Neural cell (in vitro differentiated cells): ENCODE results near the gene MYRIP.

ENCODE experiments used
- EP300 ChIP-seq: fragments of 450-650 bp; conservative IDR thresholded peaks from 2 replicates; pipeline ENCODE4 v1.6.1; 2014; ENCODE audit warnings: antibody characterized with exemption, mild to moderate bottlenecking, moderate library complexity; ENCODE audit not compliant: poor library complexity, severe bottlenecking
- EZH2 ChIP-seq: fragments of 200-600, 300-800 bp; shearing (Covaris generic), sonication (generic); IDR thresholded peaks from 2 replicates; pipeline ENCODE4 v1.6.1; 2014; ENCODE audit warnings: antibody characterized with exemption, low read length, borderline replicate concordance, mild to moderate bottlenecking; ENCODE audit not compliant: insufficient read depth, poor library complexity, severe bottlenecking
- MXI1 ChIP-seq: fragments of 450-650 bp; conservative IDR thresholded peaks from 2 replicates; pipeline ENCODE4 v1.6.1; 2014; ENCODE audit warnings: antibody characterized with exemption, mild to moderate bottlenecking; ENCODE audit not compliant: poor library complexity, severe bottlenecking
- POLR2AphosphoS5 ChIP-seq: IDR thresholded peaks from 2 replicates; pipeline ENCODE4 v1.6.1; 2012
- RAD21 ChIP-seq: fragments of 450-650 bp; conservative IDR thresholded peaks from 2 replicates; pipeline ENCODE4 v1.6.1; 2014; ENCODE audit warnings: antibody characterized with exemption, mild to moderate bottlenecking, moderate library complexity
- TAF1 ChIP-seq: IDR thresholded peaks from 2 replicates; pipeline ENCODE4 v1.6.1; 2012; ENCODE audit warnings: low read depth
- TF ChIP-seq, protein P1 (sequence below): fragments of 450-650 bp; IDR thresholded peaks from 2 replicates; pipeline ENCODE4 v1.5.1; 2014; ENCODE audit warnings: antibody characterized with exemption, mild to moderate bottlenecking, moderate library complexity; ENCODE audit not compliant: poor library complexity, severe bottlenecking
- TF ChIP-seq, protein P2 (sequence below): IDR thresholded peaks from 2 replicates; pipeline ENCODE4 v1.6.1; 2012; ENCODE audit warnings: borderline replicate concordance

DNA sequence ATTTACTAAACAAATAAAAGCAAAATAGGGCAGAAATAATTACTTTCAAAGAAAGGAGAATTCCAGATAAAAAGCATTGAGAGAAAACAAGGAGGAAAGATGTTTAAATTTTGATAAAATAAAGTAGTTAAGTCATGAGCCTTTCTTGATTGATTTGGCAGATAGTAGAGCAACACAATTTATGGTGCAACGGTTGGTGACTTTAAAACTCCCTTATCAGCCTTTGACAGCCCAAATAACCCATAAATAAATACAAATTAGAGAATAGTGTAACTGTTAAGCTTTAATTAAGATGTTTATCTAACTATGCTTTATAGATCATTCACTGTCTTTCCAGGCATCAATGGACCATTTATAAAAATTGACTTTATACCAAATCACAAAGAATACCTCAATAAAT is 446.1 kb downstream of the MYRIP start:
- TF ChIP-seq, protein P1, sequence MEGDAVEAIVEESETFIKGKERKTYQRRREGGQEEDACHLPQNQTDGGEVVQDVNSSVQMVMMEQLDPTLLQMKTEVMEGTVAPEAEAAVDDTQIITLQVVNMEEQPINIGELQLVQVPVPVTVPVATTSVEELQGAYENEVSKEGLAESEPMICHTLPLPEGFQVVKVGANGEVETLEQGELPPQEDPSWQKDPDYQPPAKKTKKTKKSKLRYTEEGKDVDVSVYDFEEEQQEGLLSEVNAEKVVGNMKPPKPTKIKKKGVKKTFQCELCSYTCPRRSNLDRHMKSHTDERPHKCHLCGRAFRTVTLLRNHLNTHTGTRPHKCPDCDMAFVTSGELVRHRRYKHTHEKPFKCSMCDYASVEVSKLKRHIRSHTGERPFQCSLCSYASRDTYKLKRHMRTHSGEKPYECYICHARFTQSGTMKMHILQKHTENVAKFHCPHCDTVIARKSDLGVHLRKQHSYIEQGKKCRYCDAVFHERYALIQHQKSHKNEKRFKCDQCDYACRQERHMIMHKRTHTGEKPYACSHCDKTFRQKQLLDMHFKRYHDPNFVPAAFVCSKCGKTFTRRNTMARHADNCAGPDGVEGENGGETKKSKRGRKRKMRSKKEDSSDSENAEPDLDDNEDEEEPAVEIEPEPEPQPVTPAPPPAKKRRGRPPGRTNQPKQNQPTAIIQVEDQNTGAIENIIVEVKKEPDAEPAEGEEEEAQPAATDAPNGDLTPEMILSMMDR, result no peak
- TF ChIP-seq EP300, result no peak
- TF ChIP-seq EZH2, result no peak
- no peak for TF ChIP-seq POLR2AphosphoS5
- no peak for TF ChIP-seq TAF1
- TF ChIP-seq, protein P2, sequence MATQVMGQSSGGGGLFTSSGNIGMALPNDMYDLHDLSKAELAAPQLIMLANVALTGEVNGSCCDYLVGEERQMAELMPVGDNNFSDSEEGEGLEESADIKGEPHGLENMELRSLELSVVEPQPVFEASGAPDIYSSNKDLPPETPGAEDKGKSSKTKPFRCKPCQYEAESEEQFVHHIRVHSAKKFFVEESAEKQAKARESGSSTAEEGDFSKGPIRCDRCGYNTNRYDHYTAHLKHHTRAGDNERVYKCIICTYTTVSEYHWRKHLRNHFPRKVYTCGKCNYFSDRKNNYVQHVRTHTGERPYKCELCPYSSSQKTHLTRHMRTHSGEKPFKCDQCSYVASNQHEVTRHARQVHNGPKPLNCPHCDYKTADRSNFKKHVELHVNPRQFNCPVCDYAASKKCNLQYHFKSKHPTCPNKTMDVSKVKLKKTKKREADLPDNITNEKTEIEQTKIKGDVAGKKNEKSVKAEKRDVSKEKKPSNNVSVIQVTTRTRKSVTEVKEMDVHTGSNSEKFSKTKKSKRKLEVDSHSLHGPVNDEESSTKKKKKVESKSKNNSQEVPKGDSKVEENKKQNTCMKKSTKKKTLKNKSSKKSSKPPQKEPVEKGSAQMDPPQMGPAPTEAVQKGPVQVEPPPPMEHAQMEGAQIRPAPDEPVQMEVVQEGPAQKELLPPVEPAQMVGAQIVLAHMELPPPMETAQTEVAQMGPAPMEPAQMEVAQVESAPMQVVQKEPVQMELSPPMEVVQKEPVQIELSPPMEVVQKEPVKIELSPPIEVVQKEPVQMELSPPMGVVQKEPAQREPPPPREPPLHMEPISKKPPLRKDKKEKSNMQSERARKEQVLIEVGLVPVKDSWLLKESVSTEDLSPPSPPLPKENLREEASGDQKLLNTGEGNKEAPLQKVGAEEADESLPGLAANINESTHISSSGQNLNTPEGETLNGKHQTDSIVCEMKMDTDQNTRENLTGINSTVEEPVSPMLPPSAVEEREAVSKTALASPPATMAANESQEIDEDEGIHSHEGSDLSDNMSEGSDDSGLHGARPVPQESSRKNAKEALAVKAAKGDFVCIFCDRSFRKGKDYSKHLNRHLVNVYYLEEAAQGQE, result no peak
- TF ChIP-seq RAD21, result no peak
- TF ChIP-seq MXI1, result no peak
